ENCODE results near the gene C14orf132.
A peak's percentile ranks its signal among the peaks of the same experiment; 100 is the strongest.

The C14orf132 gene

GRCh38 chr14:96016501-96017160 is 22.5 kb upstream of the C14orf132 start:
- H3K27ac ChIP-seq (ENCODE audit: low read depth, low read length) = no peak overlapping the region
- no peak overlapping the region for H3K4me3 ChIP-seq (ENCODE audit: low read depth in 1 of 2, low read length in 2 of 2)
- H3K9ac ChIP-seq (ENCODE audit: low read depth in 1 of 2, low read length in 2 of 2) = no peak overlapping the region
- peaks cover 1 to 5% of the 10 kb centered on the region in 2 donors for H3K9me3 ChIP-seq (ENCODE audit: control insufficient read depth in 1 of 2, low read length in 2 of 2)
- H3K36me3 ChIP-seq (ENCODE audit: control insufficient read depth in 1 of 2, insufficient read depth in 2 of 2, low read length in 2 of 2) = no peaks in the 10 kb centered on the region
- H3K27me3 ChIP-seq (ENCODE audit: control insufficient read depth in 1 of 2, insufficient read depth in 2 of 2, low read length in 2 of 2) = peaks cover 2 to 8% of the 10 kb centered on the region in 2 donors
- H3K4me1 ChIP-seq (ENCODE audit: control insufficient read depth in 1 of 2, insufficient read depth in 2 of 2, low read length in 2 of 2) = no peaks in the 10 kb centered on the region

DNA sequence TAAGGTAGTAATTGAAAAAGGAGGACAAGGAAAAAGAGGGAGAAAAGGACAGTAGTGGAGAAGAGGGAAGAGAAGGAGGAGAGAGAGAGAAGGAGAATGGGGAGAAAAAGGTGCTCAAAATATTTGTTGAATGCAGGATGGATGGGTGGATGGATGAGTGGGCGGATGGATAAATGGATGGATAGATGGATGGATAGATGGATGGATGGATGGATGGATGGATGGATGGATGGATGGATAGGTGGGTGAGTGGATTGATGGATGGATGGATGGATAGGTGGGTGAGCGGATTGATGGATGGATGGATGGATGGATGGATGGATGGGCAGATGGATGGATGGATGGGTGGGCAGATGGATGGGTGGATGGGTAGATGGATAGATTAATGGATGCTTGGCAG is 21.3 kb upstream of the C14orf132 start:
- no peak overlapping the region for H3K4me3 ChIP-seq (ENCODE audit: low read depth in 1 of 2, low read length in 2 of 2)
- H3K4me1 ChIP-seq (ENCODE audit: control insufficient read depth in 1 of 2, insufficient read depth in 2 of 2, low read length in 2 of 2) = no peaks in the 10 kb centered on the region
- no peak overlapping the region for H3K9ac ChIP-seq (ENCODE audit: low read depth in 1 of 2, low read length in 2 of 2)
- H3K27me3 ChIP-seq (ENCODE audit: control insufficient read depth in 1 of 2, insufficient read depth in 2 of 2, low read length in 2 of 2) = peaks cover 2 to 8% of the 10 kb centered on the region in 2 donors
- H3K36me3 ChIP-seq (ENCODE audit: control insufficient read depth in 1 of 2, insufficient read depth in 2 of 2, low read length in 2 of 2) = no peaks in the 10 kb centered on the region
- no peaks in the 10 kb centered on the region for H3K9me3 ChIP-seq (ENCODE audit: control insufficient read depth in 1 of 2, low read length in 2 of 2)
- no peak overlapping the region for H3K27ac ChIP-seq (ENCODE audit: low read depth, low read length)

- H3K4me3 ChIP-seq (ENCODE audit: low read depth in 1 of 2, low read length in 2 of 2) = no peak overlapping the region
- H3K36me3 ChIP-seq (ENCODE audit: control insufficient read depth in 1 of 2, insufficient read depth in 2 of 2, low read length in 2 of 2) = no peaks in the 10 kb centered on the region
- no peaks in the 10 kb centered on the region for H3K4me1 ChIP-seq (ENCODE audit: control insufficient read depth in 1 of 2, insufficient read depth in 2 of 2, low read length in 2 of 2)
- H3K9ac ChIP-seq (ENCODE audit: low read depth in 1 of 2, low read length in 2 of 2) = no peak overlapping the region
- no peaks in the 10 kb centered on the region for H3K9me3 ChIP-seq (ENCODE audit: control insufficient read depth in 1 of 2, low read length in 2 of 2)
- no peak overlapping the region for H3K27ac ChIP-seq (ENCODE audit: low read depth, low read length)
- peaks cover 0 to 2% of the 10 kb centered on the region in 2 donors for H3K27me3 ChIP-seq (ENCODE audit: control insufficient read depth in 1 of 2, insufficient read depth in 2 of 2, low read length in 2 of 2)
Observed at GRCh38 chr14:96027431-96028355, 11.5 kb upstream of the C14orf132 start.

DNA sequence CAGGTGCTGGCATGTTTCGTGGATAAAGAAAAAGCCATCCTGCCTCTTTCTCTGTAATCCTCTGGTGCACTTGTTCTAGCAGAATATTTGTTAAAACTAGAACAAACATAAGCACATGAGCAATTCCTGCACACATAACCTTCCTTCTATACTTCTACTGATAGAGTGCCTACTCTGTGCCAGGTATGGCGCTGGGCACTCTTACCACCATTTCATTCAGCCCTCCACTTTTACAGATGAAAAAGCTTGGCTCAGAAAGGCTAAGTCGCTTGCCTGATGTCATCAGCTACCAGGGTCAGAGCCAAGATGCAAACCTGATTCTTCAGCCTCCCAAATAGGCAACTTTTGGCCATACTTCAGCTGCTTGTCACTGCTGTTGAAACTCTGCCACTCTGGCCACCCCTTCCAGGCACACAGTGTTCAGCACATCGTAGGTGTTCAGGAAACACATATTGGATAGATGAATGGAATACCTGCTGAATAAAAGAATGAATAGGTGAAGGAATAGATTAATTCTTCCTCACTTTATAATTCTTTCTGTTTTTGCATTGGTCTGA is 10.0 kb upstream of the C14orf132 start:
- Histone ChIP-seq H3K4me3 (ENCODE audit: low read depth in 1 of 2, low read length in 2 of 2) (no peak overlapping the region), H3K9me3 (ENCODE audit: control insufficient read depth in 1 of 2, low read length in 2 of 2) (no peaks in the 10 kb centered on the region), H3K27ac (ENCODE audit: low read depth, low read length) (no peak overlapping the region), H3K9ac (ENCODE audit: low read depth in 1 of 2, low read length in 2 of 2) (no peak overlapping the region), H3K27me3 (ENCODE audit: control insufficient read depth in 1 of 2, insufficient read depth in 2 of 2, low read length in 2 of 2) (no peaks in the 10 kb centered on the region), H3K36me3 (ENCODE audit: control insufficient read depth in 1 of 2, insufficient read depth in 2 of 2, low read length in 2 of 2) (no peaks in the 10 kb centered on the region), H3K4me1 (ENCODE audit: control insufficient read depth in 1 of 2, insufficient read depth in 2 of 2, low read length in 2 of 2) (no peaks in the 10 kb centered on the region)

GRCh38 chr14:96030108-96030760 is 8.9 kb upstream of the C14orf132 start:
- Histone ChIP-seq H3K27ac (ENCODE audit: low read depth, low read length) (no peak overlapping the region), H3K9me3 (ENCODE audit: control insufficient read depth in 1 of 2, low read length in 2 of 2) (no peaks in the 10 kb centered on the region), H3K4me3 (ENCODE audit: low read depth in 1 of 2, low read length in 2 of 2) (no peak overlapping the region), H3K36me3 (ENCODE audit: control insufficient read depth in 1 of 2, insufficient read depth in 2 of 2, low read length in 2 of 2) (no peaks in the 10 kb centered on the region), H3K9ac (ENCODE audit: low read depth in 1 of 2, low read length in 2 of 2) (no peak overlapping the region), H3K4me1 (ENCODE audit: control insufficient read depth in 1 of 2, insufficient read depth in 2 of 2, low read length in 2 of 2) (no peaks in the 10 kb centered on the region), H3K27me3 (ENCODE audit: control insufficient read depth in 1 of 2, insufficient read depth in 2 of 2, low read length in 2 of 2) (no peaks in the 10 kb centered on the region)

DNA sequence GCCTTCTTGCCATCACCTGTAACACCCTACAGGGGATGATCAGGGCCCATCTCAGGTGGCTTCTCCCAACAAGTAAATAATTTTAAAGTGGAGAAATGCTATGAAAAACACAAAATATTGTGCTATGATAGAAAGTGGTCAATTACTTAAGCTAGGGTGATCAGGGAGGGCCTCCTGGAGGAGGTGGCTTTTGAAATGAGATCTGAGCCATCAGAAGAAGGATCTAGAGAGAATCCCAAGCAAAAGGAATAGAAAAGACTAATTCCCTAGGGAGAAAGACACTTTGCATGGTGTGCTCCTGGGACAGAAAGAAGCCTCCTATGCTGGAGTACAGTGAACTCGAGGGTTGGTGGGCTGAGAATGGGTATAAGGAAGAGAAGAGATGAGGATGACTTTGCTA is 7.5 kb upstream of the C14orf132 start:
- H3K27ac ChIP-seq (ENCODE audit: low read depth, low read length) = no peak overlapping the region
- H3K36me3 ChIP-seq (ENCODE audit: control insufficient read depth in 1 of 2, insufficient read depth in 2 of 2, low read length in 2 of 2) = no peaks in the 10 kb centered on the region
- H3K9ac ChIP-seq (ENCODE audit: low read depth in 1 of 2, low read length in 2 of 2) = no peak overlapping the region
- H3K4me3 ChIP-seq (ENCODE audit: low read depth in 1 of 2, low read length in 2 of 2) = no peak overlapping the region
- H3K27me3 ChIP-seq (ENCODE audit: control insufficient read depth in 1 of 2, insufficient read depth in 2 of 2, low read length in 2 of 2) = no peaks in the 10 kb centered on the region
- H3K9me3 ChIP-seq (ENCODE audit: control insufficient read depth in 1 of 2, low read length in 2 of 2) = no peaks in the 10 kb centered on the region
- H3K4me1 ChIP-seq (ENCODE audit: control insufficient read depth in 1 of 2, insufficient read depth in 2 of 2, low read length in 2 of 2) = no peaks in the 10 kb centered on the region

DNA sequence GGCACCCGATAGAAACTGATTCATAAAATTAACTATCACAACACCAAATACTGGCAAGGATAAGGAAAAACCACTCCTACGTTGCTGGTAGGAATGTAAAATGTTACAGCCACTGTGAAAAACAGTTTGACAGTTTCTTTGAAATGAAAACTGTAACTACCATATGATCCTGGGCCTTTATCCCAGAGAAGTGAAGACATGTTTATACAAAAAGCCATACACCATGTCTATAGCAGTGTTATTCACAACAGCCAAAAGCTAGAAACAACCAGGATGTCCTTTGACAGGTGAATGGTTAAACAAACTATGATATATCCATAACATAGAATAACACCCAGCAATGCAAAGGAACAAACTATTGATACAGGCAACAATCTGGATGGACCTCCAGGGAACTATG is 3.7 kb upstream of the C14orf132 start:
- Histone ChIP-seq H3K4me3 (ENCODE audit: low read depth in 1 of 2, low read length in 2 of 2) (no peak overlapping the region), H3K9ac (ENCODE audit: low read depth in 1 of 2, low read length in 2 of 2) (no peak overlapping the region), H3K4me1 (ENCODE audit: control insufficient read depth in 1 of 2, insufficient read depth in 2 of 2, low read length in 2 of 2) (peaks cover 0 to 16% of the 10 kb centered on the region in 2 donors), H3K9me3 (ENCODE audit: control insufficient read depth in 1 of 2, low read length in 2 of 2) (no peaks in the 10 kb centered on the region), H3K36me3 (ENCODE audit: control insufficient read depth in 1 of 2, insufficient read depth in 2 of 2, low read length in 2 of 2) (no peaks in the 10 kb centered on the region), H3K27ac (ENCODE audit: low read depth, low read length) (no peak overlapping the region), H3K27me3 (ENCODE audit: control insufficient read depth in 1 of 2, insufficient read depth in 2 of 2, low read length in 2 of 2) (peaks cover 11 to 12% of the 10 kb centered on the region in 2 donors)

GRCh38 chr14:96037891-96038557 is 1.1 kb upstream of the C14orf132 start:
- H3K36me3 ChIP-seq (ENCODE audit: control insufficient read depth in 1 of 2, insufficient read depth in 2 of 2, low read length in 2 of 2) = no peaks in the 10 kb centered on the region
- peaks cover 33% of the 10 kb centered on the region in 2 donors for H3K27me3 ChIP-seq (ENCODE audit: control insufficient read depth in 1 of 2, insufficient read depth in 2 of 2, low read length in 2 of 2)
- peaks cover 0 to 16% of the 10 kb centered on the region in 2 donors for H3K4me1 ChIP-seq (ENCODE audit: control insufficient read depth in 1 of 2, insufficient read depth in 2 of 2, low read length in 2 of 2)
- H3K4me3 ChIP-seq (ENCODE audit: low read depth in 1 of 2, low read length in 2 of 2) = peak overlapping the region in 1 of 2 donors; percentile 51
- no peak overlapping the region for H3K27ac ChIP-seq (ENCODE audit: low read depth, low read length)
- H3K9me3 ChIP-seq (ENCODE audit: control insufficient read depth in 1 of 2, low read length in 2 of 2) = no peaks in the 10 kb centered on the region
- no peak overlapping the region for H3K9ac ChIP-seq (ENCODE audit: low read depth in 1 of 2, low read length in 2 of 2)

- Histone ChIP-seq H3K36me3 (ENCODE audit: control insufficient read depth in 1 of 2, insufficient read depth in 2 of 2, low read length in 2 of 2) (no peaks in the 10 kb centered on the region), H3K4me3 (ENCODE audit: low read depth in 1 of 2, low read length in 2 of 2) (peak overlapping the region; percentile 35 to 51), H3K27me3 (ENCODE audit: control insufficient read depth in 1 of 2, insufficient read depth in 2 of 2, low read length in 2 of 2) (peaks cover 33 to 37% of the 10 kb centered on the region in 2 donors), H3K4me1 (ENCODE audit: control insufficient read depth in 1 of 2, insufficient read depth in 2 of 2, low read length in 2 of 2) (peaks cover 0 to 16% of the 10 kb centered on the region in 2 donors), H3K27ac (ENCODE audit: low read depth, low read length) (no peak overlapping the region), H3K9ac (ENCODE audit: low read depth in 1 of 2, low read length in 2 of 2) (no peak overlapping the region), H3K9me3 (ENCODE audit: control insufficient read depth in 1 of 2, low read length in 2 of 2) (no peaks in the 10 kb centered on the region)
Observed at GRCh38 chr14:96038558-96038919, 623 bp upstream of the C14orf132 start.
